Neural cell (in vitro differentiated cells): ENCODE results near the gene ANKS1B.

Experiments
- CTCF ChIP-seq: fragments of 450-650 bp; IDR thresholded peaks from 2 replicates; pipeline ENCODE4 v1.5.1; 2014; ENCODE audit warnings: antibody characterized with exemption, mild to moderate bottlenecking, moderate library complexity; ENCODE audit not compliant: poor library complexity, severe bottlenecking
- POLR2AphosphoS5 ChIP-seq: IDR thresholded peaks from 2 replicates; pipeline ENCODE4 v1.6.1; 2012
- RAD21 ChIP-seq: fragments of 450-650 bp; conservative IDR thresholded peaks from 2 replicates; pipeline ENCODE4 v1.6.1; 2014; ENCODE audit warnings: antibody characterized with exemption, mild to moderate bottlenecking, moderate library complexity
- REST ChIP-seq: IDR thresholded peaks from 2 replicates; pipeline ENCODE4 v1.6.1; 2012; ENCODE audit warnings: borderline replicate concordance

- TF ChIP-seq CTCF (no peak), POLR2AphosphoS5 (no peak), REST (no peak), RAD21 (no peak)
These were observed 30.0 kb downstream of the ANKS1B start for GRCh38 chr12:99954724-99955123.
